GM23338 (cell line): ENCODE results near the gene ALPP. TPM values are rescaled to one million over a fixed set of nuclear protein-coding genes. Genes with fewer than 3 reads are reported as not detected.

Experiments
- ATAC-seq: fragments of 200-7000 bp; cut with Tn5 transposase; 3 replicates; pipeline ENCODE4 v1.9.1; 2020
- DNase-seq: peaks from one replicate; pipeline ENCODE4 v3.0.0-alpha.2; 2015; ENCODE audit warnings: low spot score
- H2AFZ ChIP-seq: fragments of 200-600 bp; sonication (generic); 2 replicates; pipeline ENCODE4 v1.8.0; 2016; ENCODE audit warnings: antibody characterized with exemption, mild to moderate bottlenecking, moderate library complexity
- H3F3A ChIP-seq: fragments of 200-600 bp; sonication (generic); replicated peaks from 2 replicates; pipeline ENCODE4 v1.8.0; 2017; ENCODE audit warnings: antibody characterized with exemption, mixed run types, low read depth
- H3K27ac ChIP-seq: fragments of 200-600 bp; sonication (generic); 2 replicates; pipeline ENCODE4 v1.6.1; 2016; ENCODE audit warnings: low read depth
- H3K27me3 ChIP-seq: fragments of 200-600 bp; sonication (generic); 2 replicates; pipeline ENCODE4 v1.8.0; 2016; ENCODE audit warnings: mild to moderate bottlenecking, mixed run types, moderate library complexity; ENCODE audit not compliant: insufficient read depth
- H3K36me3 ChIP-seq: fragments of 200-600 bp; sonication (generic); 2 replicates; pipeline ENCODE4 v1.8.0; 2016; ENCODE audit warnings: mild to moderate bottlenecking; ENCODE audit not compliant: insufficient read depth
- H3K4me1 ChIP-seq: fragments of 200-600 bp; sonication (generic); 2 replicates; pipeline ENCODE4 v1.8.0; 2016; ENCODE audit warnings: mild to moderate bottlenecking, moderate library complexity; ENCODE audit not compliant: insufficient read depth
- H3K4me2 ChIP-seq: fragments of 200-600 bp; sonication (generic); 2 replicates; pipeline ENCODE4 v1.7.1; 2017; ENCODE audit warnings: mixed run types
- H3K4me3 ChIP-seq: fragments of 200-600 bp; sonication (generic); 2 replicates; pipeline ENCODE4 v1.6.1; 2016; ENCODE audit warnings: mixed run types
- H3K79me2 ChIP-seq: fragments of 200-600 bp; sonication (generic); replicated peaks from 2 replicates; pipeline ENCODE4 v1.8.0; 2017; ENCODE audit warnings: mild to moderate bottlenecking; ENCODE audit not compliant: insufficient read depth
- H3K9me2 ChIP-seq: fragments of 200-600 bp; sonication (generic); 2 replicates; pipeline ENCODE4 v1.8.0; 2017; ENCODE audit not compliant: insufficient read depth
- H4K20me1 ChIP-seq: fragments of 200-600 bp; sonication (generic); replicated peaks from 2 replicates; pipeline ENCODE4 v1.8.0; 2017; ENCODE audit warnings: mild to moderate bottlenecking; ENCODE audit not compliant: insufficient read depth
- H3K27ac Mint-ChIP-seq: 2 replicates; pipeline ENCODE4 v1.8.0; 2020; ENCODE audit warnings: inconsistent platforms, mild to moderate bottlenecking, moderate library complexity, mixed read lengths
- H3K27me3 Mint-ChIP-seq: 3 replicates; pipeline ENCODE4 v1.8.0; 2022; ENCODE audit warnings: low read depth, mild to moderate bottlenecking, moderate library complexity, mixed read lengths, inconsistent platforms; ENCODE audit not compliant: insufficient read depth, poor library complexity
- H3K36me3 Mint-ChIP-seq: 3 replicates; pipeline ENCODE4 v1.8.0; 2021; ENCODE audit warnings: low read depth, mild to moderate bottlenecking, inconsistent platforms, moderate library complexity, mixed read lengths
- H3K4me1 Mint-ChIP-seq: 3 replicates; pipeline ENCODE4 v1.8.0; 2020; ENCODE audit warnings: mild to moderate bottlenecking, inconsistent platforms, mixed read lengths
- H3K4me3 Mint-ChIP-seq: 3 replicates; pipeline ENCODE4 v1.8.0; 2021; ENCODE audit warnings: moderate library complexity, mild to moderate bottlenecking, inconsistent platforms, mixed read lengths
- H3K9me3 Mint-ChIP-seq: 3 replicates; pipeline ENCODE4 v1.8.0; 2020; ENCODE audit warnings: moderate library complexity, mild to moderate bottlenecking, inconsistent platforms, mixed read lengths
- CTCF ChIP-seq, 2 experiments: fragments of 200-600 bp in 1 of 2; sonication (generic) in 1 of 2; conservative IDR thresholded peaks; 2 replicates each; pipeline versions ENCODE4 v1.5.1 to v1.6.1; 2016 to 2017; ENCODE audit warnings: antibody characterized with exemption in 2 of 2, low read depth in 2 of 2, mild to moderate bottlenecking in 2 of 2, moderate library complexity in 1 of 2
- ETS1 ChIP-seq: IDR thresholded peaks from 2 replicates; pipeline ENCODE4 v1.6.1; 2016; ENCODE audit warnings: antibody characterized with exemption
- EZH2 ChIP-seq: fragments of 200-600 bp; sonication (generic); IDR thresholded peaks from one replicate; pipeline ENCODE4 v1.8.0; 2017; ENCODE audit warnings: antibody characterized with exemption, mild to moderate bottlenecking, low read depth; ENCODE audit not compliant: unreplicated experiment
- EZH2phosphoT487 ChIP-seq: fragments of 200-600 bp; sonication (generic); IDR thresholded peaks from one replicate; pipeline ENCODE4 v1.8.1; 2018; ENCODE audit warnings: antibody characterized with exemption; ENCODE audit not compliant: unreplicated experiment
- POLR2AphosphoS5 ChIP-seq: IDR thresholded peaks from 2 replicates; pipeline ENCODE4 v1.6.1; 2016; ENCODE audit warnings: antibody characterized with exemption, low read depth
- REST ChIP-seq: IDR thresholded peaks from one replicate; pipeline ENCODE4 v1.6.1; 2018; ENCODE audit warnings: antibody characterized with exemption; ENCODE audit not compliant: unreplicated experiment
- STAT1 ChIP-seq: IDR thresholded peaks from one replicate; pipeline ENCODE4 v1.6.1; 2016; ENCODE audit warnings: antibody characterized with exemption; ENCODE audit not compliant: unreplicated experiment
- ZNF114 ChIP-seq: fragments of 250-450 bp; sonication (Bioruptor Pico); IDR thresholded peaks from 2 replicates; pipeline ENCODE4 v1.5.0; 2020; ENCODE audit warnings: mild to moderate bottlenecking, moderate library complexity
- ZNF331 ChIP-seq: fragments of 250-450 bp; sonication (Bioruptor Pico); IDR thresholded peaks from 2 replicates; pipeline ENCODE4 v1.5.0; 2020; ENCODE audit warnings: low read depth, mild to moderate bottlenecking, moderate library complexity
- polyA plus RNA-seq: library from polyadenylated mRNA; unstranded; fragments of >200 nt; fragmentation: Nextera tagmentation; extraction: Ambion mirVana; gene quantifications from 2 replicates; pipeline ENCODE4 v1.2.1, GENCODE V29; 2016
- total RNA-seq: library from RNA; depleted of rRNA; stranded (reverse); fragments of >200 nt; shearing (Covaris generic); gene quantifications from 2 replicates; pipeline ENCODE4 v1.2.3, GENCODE V29; 2014

The ALPP gene
- total and polyA plus RNA-seq, 2 experiments from 2014 or later = 0.28 TPM; not detected in 1

- H3K36me3 ChIP-seq = no peaks in the 10 kb centered on the region
Observed at GRCh38 chr2:232385660-232386489, 7.3 kb downstream of the ALPP start.

GRCh38 chr2:232386490-232386739 lies 7.9 kb downstream of the ALPP start:
- H3K27ac Mint-ChIP-seq = no peak overlapping the region
- peak overlapping the region; percentile 81 for H2AFZ ChIP-seq
- H3K27ac ChIP-seq = no peak overlapping the region
- H3F3A ChIP-seq = peaks cover 3% of the 10 kb centered on the region; the same call in 1 of the 2 replicates
- no peaks in the 10 kb centered on the region for H3K9me3 Mint-ChIP-seq
- no peak; the same call in 2 of the 3 replicates for ATAC-seq
- peaks cover 87% of the 10 kb centered on the region for H3K27me3 ChIP-seq
- H3K36me3 Mint-ChIP-seq = no peaks in the 10 kb centered on the region; the same call in 1 of the 3 replicates
- no peaks in the 10 kb centered on the region for H3K79me2 ChIP-seq
- H4K20me1 ChIP-seq = no peaks in the 10 kb centered on the region
- peaks cover 19% of the 10 kb centered on the region for H3K4me1 ChIP-seq
- H3K4me3 Mint-ChIP-seq = peak overlapping the region; percentile 73
- H3K4me1 Mint-ChIP-seq = peaks cover 19% of the 10 kb centered on the region
- H3K36me3 ChIP-seq = no peaks in the 10 kb centered on the region
- H3K4me2 ChIP-seq = peak overlapping the region; percentile 93
- H3K9me2 ChIP-seq = no peaks in the 10 kb centered on the region
- peak; percentile 59 for DNase-seq
- peaks cover 67% of the 10 kb centered on the region for H3K27me3 Mint-ChIP-seq
- H3K4me3 ChIP-seq = peak overlapping the region; percentile 76
- TF ChIP-seq ZNF114 (CRISPR knock-in tag) (no peak), EZH2phosphoT487 (peak; percentile 48), REST (no peak)

More at GRCh38 chr2:232385660-232386489, 7.3 kb downstream of the ALPP start:
- peak; percentile 72 for DNase-seq
- Mint-ChIP-seq H3K27ac (no peak overlapping the region), H3K27me3 (peaks cover 67% of the 10 kb centered on the region), H3K9me3 (no peaks in the 10 kb centered on the region), H3K36me3 (no peaks in the 10 kb centered on the region; the same call in 1 of the 3 replicates), H3K4me3 (peak overlapping the region; percentile 73), H3K4me1 (peaks cover 19% of the 10 kb centered on the region)
- TF ChIP-seq POLR2AphosphoS5 (no peak), ZNF331 (no peak), ZNF114 (CRISPR knock-in tag) (no peak), EZH2 (peak; percentile 64), CTCF (conservative IDR thresholded peaks at IDR 0.05; ENCODE audit: low read depth in 2 of 2) (0 out of 4 replicates have a peak, but pooled peaks have one; percentile 12 to 25), ETS1 (no peak), STAT1 (no peak)
- H3F3A ChIP-seq = peaks cover 3% of the 10 kb centered on the region; the same call in 1 of the 2 replicates
- H3K4me2 ChIP-seq = peak overlapping the region; percentile 93
- H3K4me1 ChIP-seq = peaks cover 19% of the 10 kb centered on the region
- no peak for ATAC-seq
- peak overlapping the region; percentile 81 for H2AFZ ChIP-seq
- H3K27ac ChIP-seq = no peak overlapping the region
- peak overlapping the region; percentile 76 for H3K4me3 ChIP-seq
- no peaks in the 10 kb centered on the region for H3K79me2 ChIP-seq
- peaks cover 87% of the 10 kb centered on the region for H3K27me3 ChIP-seq
- no peaks in the 10 kb centered on the region for H4K20me1 ChIP-seq
- no peaks in the 10 kb centered on the region for H3K9me2 ChIP-seq
